Renal cortex interstitium (tissue), 11 donors: ENCODE data around the gene DOCK1. TPM values are rescaled to one million over a fixed set of nuclear protein-coding genes. Genes with fewer than 3 reads are reported as not detected.

ENCODE experiments used
- DNase-seq, 11 donors: peaks; one replicate each; pipeline ENCODE4 v3.0.0-alpha.2; 2013; ENCODE audit warnings: low read depth in 9 of 11, low spot score in 4 of 11; ENCODE audit errors: extremely low read depth in 1 of 11
- polyA plus RNA-seq, 3 donors: library from polyadenylated mRNA; unstranded; fragments of 120-200 nt; gene quantifications; one replicate each; pipeline ENCODE4 v1.2.1, GENCODE V29; 2013; ENCODE audit not compliant: insufficient read length in 3 of 3

DOCK1 gene
- polyA plus RNA-seq, 3 donors, result 62.5 to 69.5 (median 64.8) TPM

- no peak for DNase-seq
Measured at GRCh38 chr10:127402596-127403409, 497.6 kb downstream of the DOCK1 start.

- no peak for DNase-seq
Measured at GRCh38 chr10:127405221-127405620, 500.0 kb downstream of the DOCK1 start.

- DNase-seq, result no peak
Measured at GRCh38 chr10:127406018-127406550, 500.9 kb downstream of the DOCK1 start.

- no peak for DNase-seq
Measured at GRCh38 chr10:127407551-127407950, 502.3 kb downstream of the DOCK1 start.

- DNase-seq, result no peak
Measured at GRCh38 chr10:127408112-127408710, 503.0 kb downstream of the DOCK1 start.

GRCh38 chr10:127408733-127409132, 503.5 kb downstream of the DOCK1 start:
- DNase-seq, result peak in 2 of 11 donors; percentile 21 to 38

GRCh38 chr10:127410030-127410429, 504.8 kb downstream of the DOCK1 start:
- no peak for DNase-seq

- no peak for DNase-seq
Measured at GRCh38 chr10:127411062-127411461, 505.8 kb downstream of the DOCK1 start.

- DNase-seq, result no peak
Measured at GRCh38 chr10:127413326-127413725, 508.1 kb downstream of the DOCK1 start.

GRCh38 chr10:127414024-127414423, 508.8 kb downstream of the DOCK1 start:
- no peak for DNase-seq

GRCh38 chr10:127415116-127415515, 509.9 kb downstream of the DOCK1 start:
- no peak for DNase-seq

GRCh38 chr10:127415901-127416581, 510.8 kb downstream of the DOCK1 start:
- DNase-seq, result no peak

GRCh38 chr10:127417031-127417430, 511.8 kb downstream of the DOCK1 start:
- DNase-seq, result no peak

GRCh38 chr10:127417686-127418401, 512.6 kb downstream of the DOCK1 start:
- DNase-seq, result no peak

- no peak for DNase-seq
Measured at GRCh38 chr10:127418536-127419168, 513.4 kb downstream of the DOCK1 start.

GRCh38 chr10:127420138-127420684, 515.0 kb downstream of the DOCK1 start:
- no peak for DNase-seq

GRCh38 chr10:127423218-127423915, 518.1 kb downstream of the DOCK1 start:
- DNase-seq, result no peak
